IMR-90 (cell line): ENCODE data around the gene SSTR1.

Experiments
- BHLHE40 ChIP-seq: fragments of 150-350 bp; IDR thresholded peaks from 2 replicates; pipeline ENCODE4 v1.6.1; 2016; ENCODE audit warnings: mild to moderate bottlenecking, low read depth, low read length
- CEBPB ChIP-seq: IDR thresholded peaks from 2 replicates; pipeline ENCODE4 v1.6.1; 2012; ENCODE audit warnings: low read depth, low read length, improper control_type of control experiment
- CHD1 ChIP-seq: IDR thresholded peaks from 2 replicates; pipeline ENCODE4 v1.6.1; 2012; ENCODE audit warnings: low read depth, low read length, improper control_type of control experiment
- CTCF ChIP-seq: conservative IDR thresholded peaks from 2 replicates; pipeline ENCODE4 v1.5.1; 2012; ENCODE audit warnings: mild to moderate bottlenecking, low read depth, low read length, improper control_type of control experiment
- ELK1 ChIP-seq: fragments of 150-350 bp; IDR thresholded peaks from 2 replicates; pipeline ENCODE4 v1.6.1; 2016; ENCODE audit warnings: low read depth, mild to moderate bottlenecking, low read length, moderate library complexity, borderline replicate concordance
- FOS ChIP-seq: fragments of 150-350 bp; IDR thresholded peaks from 2 replicates; pipeline ENCODE4 v1.6.1; 2016; ENCODE audit warnings: low read depth, low read length
- MAFK ChIP-seq: IDR thresholded peaks from 2 replicates; pipeline ENCODE4 v1.6.1; 2012; ENCODE audit warnings: low read depth, low read length, improper control_type of control experiment
- MXI1 ChIP-seq: IDR thresholded peaks from 2 replicates; pipeline ENCODE4 v1.6.1; 2012; ENCODE audit warnings: low read depth, mild to moderate bottlenecking, low read length, moderate library complexity, borderline replicate concordance
- POLR2A ChIP-seq: IDR thresholded peaks from 2 replicates; pipeline ENCODE4 v1.6.1; 2012; ENCODE audit warnings: mild to moderate bottlenecking, low read depth, low read length
- RAD21 ChIP-seq: IDR thresholded peaks from 2 replicates; pipeline ENCODE4 v1.6.1; 2012; ENCODE audit warnings: low read length, improper control_type of control experiment
- RCOR1 ChIP-seq: IDR thresholded peaks from 2 replicates; pipeline ENCODE4 v1.6.1; 2012; ENCODE audit warnings: mild to moderate bottlenecking, low read length, improper control_type of control experiment; ENCODE audit not compliant: insufficient replicate concordance
- RFX5 ChIP-seq: IDR thresholded peaks from 2 replicates; pipeline ENCODE4 v1.8.0; 2012; ENCODE audit warnings: low read depth, mild to moderate bottlenecking, low read length, moderate library complexity
- USF2 ChIP-seq: fragments of 150-350 bp; IDR thresholded peaks from 2 replicates; pipeline ENCODE4 v1.6.1; 2017; ENCODE audit warnings: mild to moderate bottlenecking, antibody characterized with exemption, low read length, low read depth

GRCh38 chr14:38233218-38233617 lies 25.5 kb downstream of the SSTR1 start:
- no peak for TF ChIP-seq USF2
- no peak for TF ChIP-seq CTCF
- no peak for TF ChIP-seq POLR2A
- no peak for TF ChIP-seq RFX5
- no peak for TF ChIP-seq RAD21
- no peak for TF ChIP-seq BHLHE40
- no peak for TF ChIP-seq CEBPB
- TF ChIP-seq CHD1, result no peak
- TF ChIP-seq ELK1, result no peak
- no peak for TF ChIP-seq MAFK
- no peak for TF ChIP-seq MXI1
- TF ChIP-seq RCOR1, result no peak
- no peak for TF ChIP-seq FOS
